AG09309 (cell line): ENCODE data around the gene DPYSL4.

Experiments
- DNase-seq: peaks from one replicate; pipeline ENCODE4 v3.0.0-alpha.2; 2010; ENCODE audit warnings: low read depth
- H3K4me3 ChIP-seq: 2 replicates; pipeline ENCODE4 v1.5.1; 2011; ENCODE audit warnings: mild to moderate bottlenecking, low read depth, low read length, moderate library complexity; ENCODE audit not compliant: control insufficient read depth
- CTCF ChIP-seq: IDR thresholded peaks from 2 replicates; pipeline ENCODE4 v1.5.1; 2011; ENCODE audit warnings: mild to moderate bottlenecking, low read depth, low read length, inconsistent platforms; ENCODE audit not compliant: insufficient read depth, control insufficient read depth; ENCODE audit errors: missing control alignments

Gene DPYSL4

GRCh38 chr10:132232981-132233380, 46.2 kb downstream of the DPYSL4 start:
- no peak overlapping the region for H3K4me3 ChIP-seq
- no peak for TF ChIP-seq CTCF
- no peak for DNase-seq

- DNase-seq, result no peak
- TF ChIP-seq CTCF, result no peak
- no peak overlapping the region for H3K4me3 ChIP-seq
Observed at GRCh38 chr10:132233501-132234085, 46.8 kb downstream of the DPYSL4 start.

DNA sequence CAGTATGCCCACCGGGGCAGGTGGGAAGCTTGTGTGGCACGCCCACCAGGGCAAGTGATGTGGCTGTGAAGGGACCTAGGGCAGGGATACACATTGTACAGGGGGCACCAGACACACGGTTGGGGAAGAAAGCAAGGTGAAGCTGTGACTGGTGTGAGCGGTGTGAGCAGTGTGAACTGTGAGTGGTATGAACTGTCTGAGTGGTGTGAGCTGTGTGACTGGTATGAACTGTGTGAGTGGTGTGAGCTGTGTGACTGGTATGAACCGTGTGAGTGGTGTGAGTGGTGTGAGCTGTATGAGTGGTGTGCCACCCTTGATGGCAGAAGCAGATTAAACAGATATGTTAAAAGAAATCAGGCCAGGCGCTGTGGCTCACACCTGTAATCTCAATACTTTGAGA, 48.1 kb downstream of the DPYSL4 start:
- no peak for TF ChIP-seq CTCF
- no peak overlapping the region for H3K4me3 ChIP-seq
- DNase-seq, result no peak

DNA sequence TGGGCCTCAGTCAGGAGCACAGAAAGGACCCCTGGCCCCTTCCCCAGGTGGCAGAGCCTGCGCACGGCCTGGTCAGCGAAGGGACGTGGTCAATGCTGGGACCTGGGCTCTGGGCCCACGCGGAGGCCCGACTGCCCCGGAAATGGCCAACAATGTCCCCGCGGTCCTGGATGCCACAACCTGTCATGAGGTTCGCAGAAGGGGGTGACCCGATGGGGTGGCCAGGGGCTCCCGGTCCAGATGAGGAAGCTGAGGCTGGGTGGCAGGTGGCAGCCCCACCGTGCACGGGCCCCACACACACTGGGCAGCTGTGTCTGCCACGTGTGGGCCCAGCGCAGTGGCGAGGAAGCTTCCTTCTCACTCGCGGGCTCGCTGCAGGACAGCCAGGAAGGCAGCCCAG, 49.4 kb downstream of the DPYSL4 start:
- no peak for DNase-seq
- no peak overlapping the region for H3K4me3 ChIP-seq
- TF ChIP-seq CTCF, result no peak

- DNase-seq, result no peak
- no peak for TF ChIP-seq CTCF
- H3K4me3 ChIP-seq, result no peak overlapping the region
Observed at GRCh38 chr10:132236881-132237280, 50.1 kb downstream of the DPYSL4 start.

DNA sequence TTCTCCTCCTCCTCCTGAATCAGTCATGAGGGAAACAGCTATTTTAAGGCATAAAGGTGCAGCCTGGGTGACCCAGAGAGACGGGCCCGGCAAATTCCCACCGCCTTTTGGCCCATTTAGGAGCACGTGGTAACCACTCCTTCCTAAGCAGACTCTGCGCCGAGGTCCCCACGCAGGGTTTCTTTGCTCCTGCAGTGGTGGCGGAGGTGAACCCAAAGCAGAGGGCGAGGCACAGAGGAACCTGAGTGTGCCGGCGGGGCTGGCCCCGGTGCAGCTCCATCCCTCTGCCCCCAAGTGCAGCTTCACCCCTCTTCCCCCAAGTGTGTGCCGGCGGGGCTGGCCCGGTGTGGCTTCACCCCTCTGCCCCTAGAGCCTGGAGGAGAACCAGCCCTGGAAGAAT, 50.6 kb downstream of the DPYSL4 start:
- DNase-seq, result no peak
- H3K4me3 ChIP-seq, result no peak overlapping the region
- TF ChIP-seq CTCF, result no peak

- no peak overlapping the region for H3K4me3 ChIP-seq
- TF ChIP-seq CTCF, result no peak
- DNase-seq, result no peak
Observed at GRCh38 chr10:132237871-132238270, 51.1 kb downstream of the DPYSL4 start.
